ENCODE measurements around the gene SLC46A1. TPM values are rescaled to one million over a fixed set of nuclear protein-coding genes. Genes with fewer than 3 reads are reported as not detected.

Gene SLC46A1
- total and polyA plus RNA-seq, 8 donors: 0.61 to 31.5 (median 2.6) TPM

- 76 to 98% (median 90%) methylated on average over 3 of the region's 3 CpGs for WGBS, 5 donors
- intact Hi-C loops (cut with DNase I; ENCODE audit: low total_unique reads): no loop called here
- Histone ChIP-seq H3K4me1 (no peaks in the 10 kb centered on the region), H3K9me3 (no peaks in the 10 kb centered on the region), H3K27me3 (no peaks in the 10 kb centered on the region), H3K27ac (no peak overlapping the region), H3K4me3 (no peak overlapping the region), H3K36me3 (no peaks in the 10 kb centered on the region)
- no peak for TF ChIP-seq POLR2A (IDR thresholded peaks at IDR 0.05)
- no peak for TF ChIP-seq POLR2AphosphoS5 (IDR thresholded peaks at IDR 0.05)
- TF ChIP-seq EP300 (IDR thresholded peaks at IDR 0.05): no peak
- TF ChIP-seq, protein P1, sequence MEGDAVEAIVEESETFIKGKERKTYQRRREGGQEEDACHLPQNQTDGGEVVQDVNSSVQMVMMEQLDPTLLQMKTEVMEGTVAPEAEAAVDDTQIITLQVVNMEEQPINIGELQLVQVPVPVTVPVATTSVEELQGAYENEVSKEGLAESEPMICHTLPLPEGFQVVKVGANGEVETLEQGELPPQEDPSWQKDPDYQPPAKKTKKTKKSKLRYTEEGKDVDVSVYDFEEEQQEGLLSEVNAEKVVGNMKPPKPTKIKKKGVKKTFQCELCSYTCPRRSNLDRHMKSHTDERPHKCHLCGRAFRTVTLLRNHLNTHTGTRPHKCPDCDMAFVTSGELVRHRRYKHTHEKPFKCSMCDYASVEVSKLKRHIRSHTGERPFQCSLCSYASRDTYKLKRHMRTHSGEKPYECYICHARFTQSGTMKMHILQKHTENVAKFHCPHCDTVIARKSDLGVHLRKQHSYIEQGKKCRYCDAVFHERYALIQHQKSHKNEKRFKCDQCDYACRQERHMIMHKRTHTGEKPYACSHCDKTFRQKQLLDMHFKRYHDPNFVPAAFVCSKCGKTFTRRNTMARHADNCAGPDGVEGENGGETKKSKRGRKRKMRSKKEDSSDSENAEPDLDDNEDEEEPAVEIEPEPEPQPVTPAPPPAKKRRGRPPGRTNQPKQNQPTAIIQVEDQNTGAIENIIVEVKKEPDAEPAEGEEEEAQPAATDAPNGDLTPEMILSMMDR (IDR thresholded peaks at IDR 0.05): no peak
- no peak for DNase-seq
Measured at GRCh38 chr17:28415886-28416285, 9.9 kb upstream of the SLC46A1 start.

- no peak overlapping the region for H3K27ac ChIP-seq
- H3K4me1 ChIP-seq: no peaks in the 10 kb centered on the region
- no peak overlapping the region for H3K4me3 ChIP-seq
- no peaks in the 10 kb centered on the region for H3K9me3 ChIP-seq
- intact Hi-C loops (cut with DNase I; ENCODE audit: low total_unique reads): no loop called here
- TF ChIP-seq POLR2AphosphoS5 (IDR thresholded peaks at IDR 0.05) (no peak), POLR2A (IDR thresholded peaks at IDR 0.05) (no peak), EP300 (IDR thresholded peaks at IDR 0.05) (no peak)
- TF ChIP-seq, protein P1 (IDR thresholded peaks at IDR 0.05): no peak
- WGBS, 5 donors: 58 to 68% (median 59%) methylated on average over 7 of the region's 7 CpGs
- no peak for DNase-seq
- H3K27me3 ChIP-seq: no peaks in the 10 kb centered on the region
- no peaks in the 10 kb centered on the region for H3K36me3 ChIP-seq
Measured at GRCh38 chr17:28413804-28414203, 7.8 kb upstream of the SLC46A1 start.

GRCh38 chr17:28412099-28412498 is 6.1 kb upstream of the SLC46A1 start:
- no peaks in the 10 kb centered on the region for H3K9me3 ChIP-seq
- intact Hi-C loops (cut with DNase I; ENCODE audit: low total_unique reads): no loop called here
- no peak overlapping the region for H3K27ac ChIP-seq
- H3K4me3 ChIP-seq: no peak overlapping the region
- 82 to 87% (median 83%) methylated on average over 3 of the region's 3 CpGs for WGBS, 5 donors
- H3K4me1 ChIP-seq: peaks cover 0 to 10% (median 0%) of the 10 kb centered on the region in 4 donors
- no peak for DNase-seq
- H3K36me3 ChIP-seq: no peaks in the 10 kb centered on the region
- TF ChIP-seq POLR2AphosphoS5 (IDR thresholded peaks at IDR 0.05) (no peak), EP300 (IDR thresholded peaks at IDR 0.05) (no peak), POLR2A (IDR thresholded peaks at IDR 0.05) (no peak)
- TF ChIP-seq, protein P1 (IDR thresholded peaks at IDR 0.05): no peak
- H3K27me3 ChIP-seq: no peaks in the 10 kb centered on the region

DNA sequence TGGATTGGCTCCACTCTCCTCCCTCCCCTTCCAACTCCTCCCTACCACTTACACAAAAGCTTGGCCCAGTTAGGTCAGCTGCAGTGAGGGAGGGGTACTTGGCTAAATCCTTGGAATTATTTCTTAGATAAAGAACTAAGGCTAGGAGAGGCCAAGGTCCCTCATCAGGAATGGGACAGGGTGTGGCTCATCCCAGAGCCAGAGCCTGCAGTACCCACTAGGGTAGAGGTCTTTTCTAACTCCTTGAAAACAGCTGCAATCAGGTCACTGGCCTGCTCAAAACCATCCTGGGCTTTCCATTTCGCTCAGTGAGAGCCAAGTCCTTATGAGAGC is 1.9 kb upstream of the SLC46A1 start:
- H3K4me3 ChIP-seq: no peak overlapping the region
- WGBS, 5 donors: 47 to 81% (median 75%) methylated on average over 1 of the region's 1 CpG
- no peaks in the 10 kb centered on the region for H3K27me3 ChIP-seq
- TF ChIP-seq POLR2A (IDR thresholded peaks at IDR 0.05): no peak
- TF ChIP-seq, protein P1 (IDR thresholded peaks at IDR 0.05): no peak
- TF ChIP-seq EP300 (IDR thresholded peaks at IDR 0.05): no peak
- TF ChIP-seq POLR2AphosphoS5 (IDR thresholded peaks at IDR 0.05): no peak
- intact Hi-C loops (cut with DNase I; ENCODE audit: low total_unique reads): no loop called here
- H3K27ac ChIP-seq: no peak overlapping the region
- no peaks in the 10 kb centered on the region for H3K9me3 ChIP-seq
- peak in 1 of 2 donors; percentile 51 for DNase-seq
- peaks cover 0 to 7% (median under 1%) of the 10 kb centered on the region in 4 donors for H3K36me3 ChIP-seq
- peaks cover 21 to 37% (median 28%) of the 10 kb centered on the region in 4 donors for H3K4me1 ChIP-seq
